IMR-90 (cell line): ENCODE measurements around the gene KAZN. TPM values are rescaled to one million over a fixed set of nuclear protein-coding genes. Genes with fewer than 3 reads are reported as not detected.
A peak's percentile ranks its signal among the peaks of the same experiment; 100 is the strongest.

ENCODE experiments used
- ATAC-seq: fragments of 200-7000 bp; cut with Tn5 transposase; 2 replicates; pipeline ENCODE4 v1.9.1; 2020; ENCODE audit warnings: low read depth, mild to moderate bottlenecking, moderate library complexity
- BruUV-seq: library from RNA; stranded (reverse); fragments of 400-500 nt; replicated peaks from 2 replicates; lab custom pipeline; 2021; lab: Mats Ljungman, UMichigan
- CTCF ChIA-PET: fragments of 300-600 bp; formaldehyde crosslinking; extraction: SDS; loops from one replicate; lab custom pipeline; 2021; ENCODE audit warnings: antibody characterized with exemption; lab: Yijun Ruan, JAX
- POLR2A ChIA-PET: fragments of 300-600 bp; sonication (Branson Sonifier 250); formaldehyde crosslinking; loops from one replicate; lab custom pipeline; 2022; ENCODE audit warnings: antibody characterized with exemption; ENCODE audit not compliant: unreplicated experiment; lab: Charles Lee
- DNase-seq: peaks from one replicate; pipeline ENCODE4 v3.0.0; 2013
- H2AFZ ChIP-seq: replicated peaks from 2 replicates; pipeline ENCODE3; 2013; ENCODE audit warnings: low read length, mild to moderate bottlenecking; ENCODE audit not compliant: poor library complexity
- H2AK5ac ChIP-seq: 2 replicates; pipeline ENCODE4 v1.6.1; 2013; ENCODE audit warnings: low read depth, low read length, inconsistent platforms
- H2AK9ac ChIP-seq: replicated peaks from 2 replicates; pipeline ENCODE3; 2013; ENCODE audit warnings: mild to moderate bottlenecking, low read depth, low read length, moderate library complexity; ENCODE audit not compliant: poor library complexity
- H2BK120ac ChIP-seq: 2 replicates; pipeline ENCODE4 v1.6.1; 2013; ENCODE audit warnings: low read depth, low read length, inconsistent platforms
- H2BK15ac ChIP-seq: 3 replicates; pipeline ENCODE4 v1.6.1; 2013; ENCODE audit warnings: low read depth, low read length, inconsistent platforms
- H2BK20ac ChIP-seq: 2 replicates; pipeline ENCODE4 v1.6.1; 2013; ENCODE audit warnings: low read depth, mild to moderate bottlenecking, inconsistent platforms, low read length, moderate library complexity
- H2BK5ac ChIP-seq: 2 replicates; pipeline ENCODE4 v1.6.1; 2013; ENCODE audit warnings: mild to moderate bottlenecking, low read depth, low read length, inconsistent platforms; ENCODE audit not compliant: poor library complexity, severe bottlenecking
- H3K14ac ChIP-seq: replicated peaks from 2 replicates; pipeline ENCODE4 v1.6.1; 2013; ENCODE audit warnings: low read depth, low read length, inconsistent platforms
- H3K18ac ChIP-seq: 2 replicates; pipeline ENCODE4 v1.6.1; 2013; ENCODE audit warnings: low read depth, low read length, control low read depth
- H3K23ac ChIP-seq: 2 replicates; pipeline ENCODE4 v1.6.1; 2013; ENCODE audit warnings: low read depth, low read length, inconsistent platforms
- H3K27ac ChIP-seq: 2 replicates; pipeline ENCODE4 v1.5.1; 2013; ENCODE audit warnings: mild to moderate bottlenecking, control low read depth, low read length; ENCODE audit not compliant: insufficient read depth
- H3K27me3 ChIP-seq: 2 replicates; pipeline ENCODE4 v1.6.1; 2013; ENCODE audit warnings: low read length; ENCODE audit not compliant: control insufficient read depth, insufficient read depth
- H3K36me3 ChIP-seq: 2 replicates; pipeline ENCODE4 v1.6.1; 2013; ENCODE audit warnings: low read length, mixed read lengths; ENCODE audit not compliant: control insufficient read depth, insufficient read depth
- H3K4ac ChIP-seq: 2 replicates; pipeline ENCODE4 v1.6.1; 2013; ENCODE audit warnings: low read depth, low read length, inconsistent platforms
- H3K4me1 ChIP-seq: 2 replicates; pipeline ENCODE4 v1.6.1; 2013; ENCODE audit warnings: low read length, mixed read lengths; ENCODE audit not compliant: control insufficient read depth, insufficient read depth
- H3K4me2 ChIP-seq: 2 replicates; pipeline ENCODE4 v1.6.1; 2013; ENCODE audit warnings: low read depth, mild to moderate bottlenecking, control low read depth, low read length, moderate library complexity
- H3K4me3 ChIP-seq: 2 replicates; pipeline ENCODE4 v1.5.1; 2013; ENCODE audit warnings: low read depth, mild to moderate bottlenecking, control low read depth, low read length, moderate library complexity; ENCODE audit not compliant: insufficient read depth
- H3K56ac ChIP-seq: 2 replicates; pipeline ENCODE4 v1.6.1; 2013; ENCODE audit warnings: low read length, inconsistent platforms; ENCODE audit not compliant: insufficient read depth; ENCODE audit errors: extremely low read depth
- H3K79me1 ChIP-seq, 2 experiments: 2 replicates each; pipeline ENCODE4 v1.6.1; 2013; ENCODE audit warnings: low read length in 2 of 2, inconsistent platforms in 1 of 2, low read depth in 1 of 2
- H3K9ac ChIP-seq: 2 replicates; pipeline ENCODE4 v1.6.1; 2013; ENCODE audit warnings: low read depth, low read length, control low read depth
- H3K9me1 ChIP-seq: 2 replicates; pipeline ENCODE4 v1.6.1; 2013; ENCODE audit warnings: low read length, inconsistent platforms; ENCODE audit not compliant: insufficient read depth
- H3K9me3 ChIP-seq: 2 replicates; pipeline ENCODE4 v1.6.1; 2013; ENCODE audit warnings: low read length; ENCODE audit not compliant: control insufficient read depth, insufficient read depth
- H4K20me1 ChIP-seq: 2 replicates; pipeline ENCODE4 v1.6.1; 2013; ENCODE audit warnings: low read length, inconsistent platforms; ENCODE audit not compliant: insufficient read depth
- H4K5ac ChIP-seq: 2 replicates; pipeline ENCODE4 v1.6.1; 2013; ENCODE audit warnings: mild to moderate bottlenecking, low read depth, low read length, control low read depth
- H4K8ac ChIP-seq, 2 experiments: 2 replicates each; pipeline ENCODE4 v1.6.1; 2013; ENCODE audit warnings: low read depth in 2 of 2, low read length in 2 of 2, control low read depth in 1 of 2, inconsistent platforms in 1 of 2
- H4K91ac ChIP-seq: 2 replicates; pipeline ENCODE4 v1.6.1; 2013; ENCODE audit warnings: low read depth, low read length, inconsistent platforms; ENCODE audit not compliant: insufficient read depth
- CEBPB ChIP-seq: IDR thresholded peaks from 2 replicates; pipeline ENCODE4 v1.6.1; 2012; ENCODE audit warnings: low read depth, low read length, improper control_type of control experiment
- FOS ChIP-seq: fragments of 150-350 bp; IDR thresholded peaks from 2 replicates; pipeline ENCODE4 v1.6.1; 2016; ENCODE audit warnings: low read depth, low read length
- MAFK ChIP-seq: IDR thresholded peaks from 2 replicates; pipeline ENCODE4 v1.6.1; 2012; ENCODE audit warnings: low read depth, low read length, improper control_type of control experiment
- MAZ ChIP-seq: IDR thresholded peaks from 2 replicates; pipeline ENCODE4 v1.6.1; 2012; ENCODE audit warnings: low read depth, mild to moderate bottlenecking, low read length, improper control_type of control experiment, moderate library complexity, borderline replicate concordance
- RAD21 ChIP-seq: IDR thresholded peaks from 2 replicates; pipeline ENCODE4 v1.6.1; 2012; ENCODE audit warnings: low read length, improper control_type of control experiment
- whole genome bisulfite sequencing, 2 experiments: methylation state at CpG; one replicate each; pipeline versions ENCODE4 v1.1.5 to v1.1.7; 2013; ENCODE audit warnings: missing lambda C conversion rate in 2 of 2; ENCODE audit not compliant: insufficient read length in 1 of 2; ENCODE audit errors: extremely low coverage in 2 of 2; 5-methylcytosine and 5-hydroxymethylcytosine counted together
- dilution Hi-C: fragments of 300-500 bp; cut with HindIII; formaldehyde crosslinking; loops from one replicate; pipeline ENCODE4 v1.14.3; 2018; ENCODE audit warnings: low sequenced_read_pairs; ENCODE audit not compliant: unreplicated experiment
- in situ Hi-C: fragments of 300-500 bp; cut with MboI; formaldehyde crosslinking; loops from 3 replicates; pipeline ENCODE4 v1.14.3; 2019; ENCODE audit warnings: low sequenced_read_pairs, inconsistent platforms, mixed read lengths
- intact Hi-C: fragments of 100-400 bp; cut with micrococcal nuclease; formaldehyde crosslinking; loops from 2 replicates; pipeline ENCODE4 v1.10.0; 2022
- polyA plus RNA-seq, 3 experiments: library from polyadenylated mRNA; depleted of rRNA; stranded (reverse); fragments of >200 nt; gene quantifications; 2 replicates each; pipeline ENCODE4 v1.2.3, GENCODE V29; 2012; ENCODE audit warnings: low replicate concordance in 1 of 3
- total RNA-seq: library from RNA; depleted of rRNA; stranded (reverse); fragments of >200 nt; gene quantifications from 2 replicates; pipeline ENCODE4 v1.2.3, GENCODE V29; 2012
- TF ChIP-seq, protein P1 (sequence below): conservative IDR thresholded peaks from 2 replicates; pipeline ENCODE4 v1.5.1; 2012; ENCODE audit warnings: mild to moderate bottlenecking, low read depth, low read length, improper control_type of control experiment

The KAZN gene
- total and polyA plus RNA-seq, 2 of the 4 experiments (the other 2 are of a cell fraction) = 5.2 to 10.5 TPM

DNA sequence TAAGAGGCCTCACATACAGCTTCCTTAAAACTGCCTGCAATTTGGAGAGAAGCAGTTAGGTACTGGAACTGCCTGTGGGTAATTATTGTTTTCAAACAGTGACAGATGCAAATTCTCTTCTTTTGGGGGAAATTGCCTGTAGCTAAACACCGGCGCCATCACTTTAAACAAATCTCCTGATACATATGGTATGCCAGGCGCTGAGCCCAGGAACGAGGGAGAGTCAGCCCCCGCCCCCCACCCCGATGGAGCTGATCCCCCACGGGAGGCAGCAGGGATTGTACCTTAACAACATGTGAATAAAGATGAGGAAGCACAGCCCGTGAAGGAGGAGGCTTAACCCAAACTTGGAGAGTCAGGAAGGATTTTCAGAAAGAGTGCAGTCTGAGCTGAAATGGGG lies 562.1 kb downstream of the KAZN start (continued):
- TF ChIP-seq, protein P1, sequence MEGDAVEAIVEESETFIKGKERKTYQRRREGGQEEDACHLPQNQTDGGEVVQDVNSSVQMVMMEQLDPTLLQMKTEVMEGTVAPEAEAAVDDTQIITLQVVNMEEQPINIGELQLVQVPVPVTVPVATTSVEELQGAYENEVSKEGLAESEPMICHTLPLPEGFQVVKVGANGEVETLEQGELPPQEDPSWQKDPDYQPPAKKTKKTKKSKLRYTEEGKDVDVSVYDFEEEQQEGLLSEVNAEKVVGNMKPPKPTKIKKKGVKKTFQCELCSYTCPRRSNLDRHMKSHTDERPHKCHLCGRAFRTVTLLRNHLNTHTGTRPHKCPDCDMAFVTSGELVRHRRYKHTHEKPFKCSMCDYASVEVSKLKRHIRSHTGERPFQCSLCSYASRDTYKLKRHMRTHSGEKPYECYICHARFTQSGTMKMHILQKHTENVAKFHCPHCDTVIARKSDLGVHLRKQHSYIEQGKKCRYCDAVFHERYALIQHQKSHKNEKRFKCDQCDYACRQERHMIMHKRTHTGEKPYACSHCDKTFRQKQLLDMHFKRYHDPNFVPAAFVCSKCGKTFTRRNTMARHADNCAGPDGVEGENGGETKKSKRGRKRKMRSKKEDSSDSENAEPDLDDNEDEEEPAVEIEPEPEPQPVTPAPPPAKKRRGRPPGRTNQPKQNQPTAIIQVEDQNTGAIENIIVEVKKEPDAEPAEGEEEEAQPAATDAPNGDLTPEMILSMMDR = no peak
- no peak for TF ChIP-seq RAD21
- no peak for TF ChIP-seq FOS

DNA sequence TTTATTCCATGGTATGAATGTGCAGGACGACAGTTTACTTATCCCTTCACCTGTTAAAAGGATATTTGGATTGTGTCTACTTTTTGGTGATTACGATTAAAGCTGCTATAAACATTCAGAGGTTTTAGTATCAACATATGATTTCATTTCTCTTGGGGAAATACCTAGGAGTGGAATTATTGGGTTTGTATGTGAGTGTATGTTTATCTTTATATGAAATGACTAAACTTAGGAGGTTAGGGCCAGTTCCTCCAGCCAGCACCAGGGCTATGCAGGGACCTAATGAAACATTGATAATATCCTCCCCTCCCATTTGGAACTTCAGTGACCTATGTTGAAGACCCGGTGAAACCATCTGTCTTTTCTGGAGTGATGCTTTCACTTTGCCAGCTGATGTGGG lies 568.9 kb downstream of the KAZN start:
- in situ Hi-C loops = no loop called here
- Histone ChIP-seq H3K23ac (peak overlapping the region; percentile 63; the same call in 1 of the 2 replicates), H2BK20ac (peak overlapping the region; percentile 89)

More for the DNA sequence above, 568.9 kb downstream of the KAZN start:
- peak overlapping the region; percentile 67; the same call in 1 of the 2 replicates for H3K18ac ChIP-seq
- POLR2A ChIA-PET = no interaction called here
- no peak overlapping the region for H2AFZ ChIP-seq
- H3K27me3 ChIP-seq = no peaks in the 10 kb centered on the region
- 40% methylated on average over 1 of the region's 3 CpGs; no CpG with 5 or more reads in 1 of the 2 experiments for WGBS, 2 experiments
- peak overlapping the region; percentile 87 for H2AK5ac ChIP-seq
- peak overlapping the region; percentile 87; the same call in 1 of the 2 replicates for H2BK120ac ChIP-seq
- dilution Hi-C loops = no loop called here
- no peak overlapping the region for H3K9ac ChIP-seq
- no peak overlapping the region for H3K4me3 ChIP-seq
- peak overlapping the region; percentile 47; the same call in 2 of the 3 replicates for H2BK15ac ChIP-seq
- DNase-seq = peak; percentile 93
- H3K36me3 ChIP-seq = no peaks in the 10 kb centered on the region
- H3K4me2 ChIP-seq = peak overlapping the region; percentile 74
- intact Hi-C loops = no loop called here
- peak overlapping the region in 1 of 2 experiments; percentile 68; a peak in 2 of 4 replicates for H4K8ac ChIP-seq
- peak overlapping the region; percentile 62 for H4K5ac ChIP-seq
- TF ChIP-seq MAZ = no peak
- 0 out of 2 replicates have a peak, but pooled peaks have one; percentile 7 for TF ChIP-seq CEBPB
- TF ChIP-seq FOS = peak; percentile 82
- TF ChIP-seq, protein P1 = no peak; the same call in 1 of the 2 replicates
- TF ChIP-seq MAFK = no peak
- CTCF ChIA-PET = interaction anchor here (0.7 to 1.3 kb wide), 2 partner anchors 22 to 75 kb away, joined by 3 to 6 read pairs; no protein-coding TSS in a partner anchor
- peak overlapping the region; percentile 29; the same call in 1 of the 2 replicates for H3K56ac ChIP-seq
- peak; percentile 80 for ATAC-seq
- peak overlapping the region; percentile 7 for H2AK9ac ChIP-seq
- H3K4me1 ChIP-seq = peaks cover 22% of the 10 kb centered on the region
- peaks cover 42 to 77% of the 10 kb centered on the region in 2 experiments for H3K79me1 ChIP-seq
- no TSS peak for BruUV-seq
- H2BK5ac ChIP-seq = peak overlapping the region; percentile 69
- H3K27ac ChIP-seq = peak overlapping the region; percentile 75; the same call in 1 of the 2 replicates
- H3K9me1 ChIP-seq = peaks cover 17% of the 10 kb centered on the region
- H4K91ac ChIP-seq = peak overlapping the region; percentile 72
- peaks cover 7% of the 10 kb centered on the region; the same call in 1 of the 2 replicates for H4K20me1 ChIP-seq
- H3K4ac ChIP-seq = peak overlapping the region; percentile 90
- no peaks in the 10 kb centered on the region for H3K9me3 ChIP-seq
- peak overlapping the region; percentile 77 for H3K14ac ChIP-seq
